K562 (cell line): ENCODE measurements around the gene IL17RB. TPM values are rescaled to one million over a fixed set of nuclear protein-coding genes. Genes with fewer than 3 reads are reported as not detected.

Source experiments
- C11orf30 ChIP-seq: fragments of 450-650 bp; IDR thresholded peaks from 2 replicates; pipeline ENCODE4 v1.6.1; 2016; ENCODE audit warnings: low read depth, mild to moderate bottlenecking
- CAMTA2 ChIP-seq: fragments of 250-450 bp; sonication (Bioruptor Pico); conservative IDR thresholded peaks from 2 replicates; pipeline ENCODE4 v1.5.1; 2022
- CC2D1A ChIP-seq: fragments of 450-650 bp; IDR thresholded peaks from 2 replicates; pipeline ENCODE4 v1.6.1; 2017; ENCODE audit warnings: mild to moderate bottlenecking
- CREB1 ChIP-seq, 2 experiments: sonication (generic) in 1 of 2; formaldehyde crosslinking in 1 of 2; IDR thresholded peaks; 2 replicates each; pipeline versions ENCODE4 v1.6.1 to v1.8.0; 2012 to 2022; ENCODE audit warnings: inconsistent platforms in 1 of 2, mild to moderate bottlenecking in 1 of 2, missing genetic modification reagents in 1 of 2, moderate library complexity in 1 of 2
- DIDO1 ChIP-seq: fragments of 450-650 bp; IDR thresholded peaks from 2 replicates; pipeline ENCODE4 v1.6.1; 2016; ENCODE audit warnings: low read depth, missing biosample characterization, missing genetic modification characterization
- FOXK1 ChIP-seq: sonication (generic); formaldehyde crosslinking; IDR thresholded peaks from 2 replicates; pipeline ENCODE4 v1.8.0; 2022; ENCODE audit warnings: missing genetic modification reagents, mild to moderate bottlenecking, borderline replicate concordance
- MBD2 ChIP-seq: sonication (generic); IDR thresholded peaks from 2 replicates; pipeline ENCODE4 v1.6.1; 2016; ENCODE audit warnings: low read depth, borderline replicate concordance
- NBN ChIP-seq: fragments of 450-650 bp; IDR thresholded peaks from 2 replicates; pipeline ENCODE4 v1.6.1; 2016; ENCODE audit warnings: low read depth, mild to moderate bottlenecking
- NFRKB ChIP-seq: fragments of 450-650 bp; IDR thresholded peaks from 2 replicates; pipeline ENCODE4 v1.6.1; 2016; ENCODE audit warnings: low read depth
- PKNOX1 ChIP-seq: fragments of 450-650 bp; IDR thresholded peaks from 2 replicates; pipeline ENCODE4 v1.6.1; 2016
- SIN3A ChIP-seq, 2 experiments: fragments of 150-350 bp in 1 of 2; IDR thresholded peaks; 2 replicates each; pipeline ENCODE4 v1.6.1; 2011 to 2016; ENCODE audit warnings: borderline replicate concordance in 2 of 2, low read depth in 2 of 2, low read length in 2 of 2, mild to moderate bottlenecking in 2 of 2, moderate library complexity in 2 of 2; ENCODE audit not compliant: control insufficient read depth in 1 of 2
- SOX6 ChIP-seq: fragments of 450-650 bp; IDR thresholded peaks from 2 replicates; pipeline ENCODE4 v1.6.1; 2014; ENCODE audit warnings: mild to moderate bottlenecking
- TBL1XR1 ChIP-seq, 2 experiments: IDR thresholded peaks; 2 replicates each; pipeline ENCODE4 v1.6.1; 2012; ENCODE audit warnings: improper control_type of control experiment in 2 of 2, low read length in 2 of 2, mild to moderate bottlenecking in 1 of 2
- UBTF ChIP-seq, 2 experiments: IDR thresholded peaks; 2 replicates each; pipeline ENCODE4 v1.6.1; 2012; ENCODE audit warnings: improper control_type of control experiment in 2 of 2, low read depth in 2 of 2, low read length in 2 of 2, borderline replicate concordance in 1 of 2
- ZSCAN32 ChIP-seq: fragments of 450-650 bp; formaldehyde crosslinking; IDR thresholded peaks from 2 replicates; pipeline ENCODE4 v1.4.0; 2020; ENCODE audit warnings: mild to moderate bottlenecking, moderate library complexity
- polyA plus RNA-seq, 8 experiments: library from polyadenylated mRNA; depleted of rRNA in 4 of 8; stranded (reverse) in 5 of 8; unstranded in 3 of 8; fragments of >200 nt; fragmentation: Nextera tagmentation in 2 of 8; fragmentation: Illumina TruSeq in 1 of 8; extraction: Ambion mirVana in 2 of 8; extraction: Trizol in 1 of 8; gene quantifications; 2 replicates each; pipeline versions ENCODE4 v1.2.1 to v1.2.3, GENCODE V29; 2011 to 2014; ENCODE audit warnings: inconsistent platforms in 1 of 8, missing spikeins in 1 of 8
- total RNA-seq, 7 experiments: library from RNA; depleted of rRNA in 6 of 7; stranded (reverse); fragments of >200 nt in 6 of 7; fragmentation: Illumina TruSeq in 2 of 7; extraction: Trizol in 2 of 7; gene quantifications; 2 replicates each; pipeline versions ENCODE4 v1.2.1 to v1.2.3, GENCODE V29; 2011 to 2021; ENCODE audit warnings: low replicate concordance in 1 of 7
- TF ChIP-seq, protein P1 (sequence below): fragments of 450-650 bp; IDR thresholded peaks from 2 replicates; pipeline ENCODE4 v1.6.1; 2016; ENCODE audit warnings: low read depth

IL17RB gene
- total and polyA plus RNA-seq, 9 of the 15 experiments (the other 6 are each of a cell fraction or from before 2014, with no cell fraction given): 1.1 to 4.1 (median 1.7) TPM

DNA sequence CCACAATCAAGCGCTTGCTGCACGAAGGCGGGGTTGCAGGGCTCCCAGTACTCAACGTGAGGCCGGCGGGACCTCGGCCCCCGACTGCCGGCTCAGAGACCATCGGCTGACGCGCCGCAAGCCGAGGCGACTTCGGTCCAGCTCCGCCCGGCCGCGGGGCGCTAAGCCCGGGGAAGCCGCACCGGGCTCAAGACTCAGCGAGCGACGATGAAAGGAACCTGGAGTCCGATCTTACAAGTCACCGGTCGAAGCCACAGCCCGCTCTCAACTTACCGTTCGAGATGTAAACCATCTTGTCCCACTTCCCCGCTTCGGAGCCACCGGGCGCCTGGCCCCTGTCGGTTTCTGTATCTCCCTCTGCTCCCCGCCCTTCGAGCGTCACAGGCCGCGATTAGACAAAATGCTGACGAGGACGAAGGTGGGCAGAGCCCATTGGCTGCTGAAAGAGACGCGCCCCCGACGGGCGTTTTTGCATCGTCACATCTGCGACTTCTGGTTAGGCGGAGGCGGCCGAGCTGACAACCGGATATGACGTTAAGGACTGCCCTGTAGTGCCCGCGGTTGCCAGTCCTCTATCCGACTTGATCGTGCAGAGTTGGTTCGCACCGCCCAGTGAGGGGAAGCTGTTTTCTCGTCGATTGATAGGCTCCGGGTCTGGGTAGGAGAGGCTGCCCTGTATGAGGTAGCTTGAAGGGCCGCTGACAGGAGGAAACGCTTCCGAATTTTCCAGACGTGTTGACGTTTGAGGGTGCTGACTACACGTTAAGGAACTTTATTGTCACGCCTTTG, 45.3 kb downstream of the IL17RB start, which contains the start of gene SELENOK (continued):
- no peak for TF ChIP-seq CAMTA2 (CRISPR knock-in tag)
- no peak for TF ChIP-seq DIDO1
- TF ChIP-seq ZSCAN32: no peak
- TF ChIP-seq NBN: 0 out of 2 replicates have a peak, but pooled peaks have one; percentile 47
- peak in 1 of 2 experiments; percentile 38; a peak in 1 of 4 replicates for TF ChIP-seq SIN3A (IDR thresholded peaks at IDR 0.05; ENCODE audit: borderline replicate concordance in 2 of 2, control insufficient read depth in 1 of 2, low read depth in 2 of 2, low read length in 2 of 2)
- TF ChIP-seq, protein P1, sequence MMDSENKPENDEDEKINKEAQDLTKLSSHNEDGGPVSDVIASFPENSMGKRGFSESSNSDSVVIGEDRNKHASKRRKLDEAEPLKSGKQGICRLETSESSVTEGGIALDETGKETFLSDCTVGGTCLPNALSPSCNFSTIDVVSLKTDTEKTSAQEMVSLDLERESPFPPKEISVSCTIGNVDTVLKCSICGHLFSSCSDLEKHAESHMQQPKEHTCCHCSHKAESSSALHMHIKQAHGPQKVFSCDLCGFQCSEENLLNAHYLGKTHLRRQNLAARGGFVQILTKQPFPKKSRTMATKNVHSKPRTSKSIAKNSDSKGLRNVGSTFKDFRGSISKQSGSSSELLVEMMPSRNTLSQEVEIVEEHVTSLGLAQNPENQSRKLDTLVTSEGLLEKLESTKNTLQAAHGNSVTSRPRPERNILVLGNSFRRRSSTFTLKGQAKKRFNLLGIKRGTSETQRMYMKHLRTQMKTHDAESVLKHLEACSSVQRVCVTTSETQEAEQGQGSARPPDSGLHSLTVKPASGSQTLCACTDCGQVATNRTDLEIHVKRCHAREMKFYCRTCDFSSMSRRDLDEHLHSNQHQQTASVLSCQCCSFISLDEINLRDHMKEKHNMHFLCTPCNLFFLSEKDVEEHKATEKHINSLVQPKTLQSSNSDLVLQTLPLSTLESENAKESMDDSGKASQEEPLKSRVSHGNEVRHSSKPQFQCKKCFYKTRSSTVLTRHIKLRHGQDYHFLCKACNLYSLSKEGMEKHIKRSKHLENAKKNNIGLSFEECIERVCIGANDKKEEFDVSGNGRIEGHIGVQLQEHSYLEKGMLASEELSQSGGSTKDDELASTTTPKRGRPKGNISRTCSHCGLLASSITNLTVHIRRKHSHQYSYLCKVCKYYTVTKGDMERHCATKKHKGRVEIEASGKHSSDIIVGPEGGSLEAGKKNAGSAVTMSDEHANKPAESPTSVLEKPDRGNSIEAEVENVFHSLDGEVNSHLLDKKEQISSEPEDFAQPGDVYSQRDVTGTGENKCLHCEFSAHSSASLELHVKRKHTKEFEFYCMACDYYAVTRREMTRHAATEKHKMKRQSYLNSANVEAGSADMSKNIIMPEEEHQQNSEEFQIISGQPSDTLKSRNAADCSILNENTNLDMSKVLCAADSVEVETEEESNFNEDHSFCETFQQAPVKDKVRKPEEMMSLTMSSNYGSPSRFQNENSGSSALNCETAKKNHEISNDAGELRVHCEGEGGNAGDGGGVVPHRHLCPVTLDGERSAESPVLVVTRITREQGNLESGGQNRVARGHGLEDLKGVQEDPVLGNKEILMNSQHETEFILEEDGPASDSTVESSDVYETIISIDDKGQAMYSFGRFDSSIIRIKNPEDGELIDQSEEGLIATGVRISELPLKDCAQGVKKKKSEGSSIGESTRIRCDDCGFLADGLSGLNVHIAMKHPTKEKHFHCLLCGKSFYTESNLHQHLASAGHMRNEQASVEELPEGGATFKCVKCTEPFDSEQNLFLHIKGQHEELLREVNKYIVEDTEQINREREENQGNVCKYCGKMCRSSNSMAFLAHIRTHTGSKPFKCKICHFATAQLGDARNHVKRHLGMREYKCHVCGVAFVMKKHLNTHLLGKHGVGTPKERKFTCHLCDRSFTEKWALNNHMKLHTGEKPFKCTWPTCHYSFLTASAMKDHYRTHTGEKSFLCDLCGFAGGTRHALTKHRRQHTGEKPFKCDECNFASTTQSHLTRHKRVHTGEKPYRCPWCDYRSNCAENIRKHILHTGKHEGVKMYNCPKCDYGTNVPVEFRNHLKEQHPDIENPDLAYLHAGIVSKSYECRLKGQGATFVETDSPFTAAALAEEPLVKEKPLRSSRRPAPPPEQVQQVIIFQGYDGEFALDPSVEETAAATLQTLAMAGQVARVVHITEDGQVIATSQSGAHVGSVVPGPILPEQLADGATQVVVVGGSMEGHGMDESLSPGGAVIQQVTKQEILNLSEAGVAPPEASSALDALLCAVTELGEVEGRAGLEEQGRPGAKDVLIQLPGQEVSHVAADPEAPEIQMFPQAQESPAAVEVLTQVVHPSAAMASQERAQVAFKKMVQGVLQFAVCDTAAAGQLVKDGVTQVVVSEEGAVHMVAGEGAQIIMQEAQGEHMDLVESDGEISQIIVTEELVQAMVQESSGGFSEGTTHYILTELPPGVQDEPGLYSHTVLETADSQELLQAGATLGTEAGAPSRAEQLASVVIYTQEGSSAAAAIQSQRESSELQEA: peak; percentile 85
- TF ChIP-seq SOX6: peak; percentile 9; the same call in 1 of the 2 replicates
- TF ChIP-seq NFRKB: 0 out of 2 replicates have a peak, but pooled peaks have one; percentile 43
- TF ChIP-seq C11orf30: peak; percentile 99
- TF ChIP-seq CREB1 (IDR thresholded peaks at IDR 0.05): peak; percentile 98
- TF ChIP-seq CREB1 (CRISPR knock-in tag; IDR thresholded peaks at IDR 0.05): peak; percentile 97
- no peak for TF ChIP-seq FOXK1 (CRISPR knock-in tag)
- peak; percentile 74 for TF ChIP-seq PKNOX1
- TF ChIP-seq TBL1XR1 (IDR thresholded peaks at IDR 0.05; ENCODE audit: low read length in 2 of 2): peak in 1 of 2 experiments; percentile 70; a peak in 2 of 4 replicates
- TF ChIP-seq CC2D1A: peak; percentile 43; the same call in 1 of the 2 replicates
- peak; percentile 78; the same call in 1 of the 2 replicates for TF ChIP-seq MBD2
- peak in 1 of 2 experiments; percentile 50; a peak in 1 of 4 replicates for TF ChIP-seq UBTF (IDR thresholded peaks at IDR 0.05; ENCODE audit: borderline replicate concordance in 1 of 2, low read depth in 2 of 2, low read length in 2 of 2)
